SU-DHL-6 (cell line): ENCODE measurements around the gene CYP4F11.

Experiments used
- H2AFZ ChIP-seq: fragments of 200-600 bp; sonication (generic); 2 replicates; pipeline ENCODE4 v1.6.1; 2014; ENCODE audit warnings: low read depth, mild to moderate bottlenecking, moderate library complexity, mixed read lengths, antibody characterized with exemption, low read length; ENCODE audit not compliant: severe bottlenecking
- H3F3A ChIP-seq: fragments of 200-600 bp; shearing (Covaris generic); 2 replicates; pipeline ENCODE4 v1.6.0; 2016; ENCODE audit warnings: antibody characterized with exemption, mild to moderate bottlenecking; ENCODE audit not compliant: insufficient read depth
- H3K27ac ChIP-seq: fragments of 200-600 bp; sonication (generic); 2 replicates; pipeline ENCODE4 v1.5.1; 2016; ENCODE audit warnings: low read depth, mild to moderate bottlenecking, low read length, moderate library complexity, mixed read lengths
- H3K27me3 ChIP-seq: fragments of 200-600 bp; sonication (generic), shearing (Covaris generic); 2 replicates; pipeline ENCODE4 v1.6.0; 2014; ENCODE audit warnings: mild to moderate bottlenecking, low read length
- H3K36me3 ChIP-seq: fragments of 200-600 bp; sonication (generic); 2 replicates; pipeline ENCODE4 v1.6.1; 2014; ENCODE audit warnings: mild to moderate bottlenecking, low read length, mixed read lengths
- H3K4me2 ChIP-seq: fragments of 300-600, 200-600 bp; shearing (Covaris generic), sonication (generic); 2 replicates; pipeline ENCODE4 v1.6.0; 2014; ENCODE audit warnings: low read length, low read depth, mild to moderate bottlenecking; ENCODE audit not compliant: poor library complexity, severe bottlenecking
- H3K4me3 ChIP-seq: fragments of 200-600 bp; sonication (generic); 2 replicates; pipeline ENCODE4 v1.5.1; 2014; ENCODE audit warnings: antibody characterized with exemption, low read length, mild to moderate bottlenecking, mixed read lengths; ENCODE audit not compliant: insufficient read depth, poor library complexity, severe bottlenecking
- H3K79me2 ChIP-seq: fragments of 200-600 bp; sonication (generic); 2 replicates; pipeline ENCODE4 v1.6.1; 2014; ENCODE audit warnings: mild to moderate bottlenecking, low read length, moderate library complexity; ENCODE audit not compliant: insufficient read depth
- H3K9ac ChIP-seq: fragments of 200-600 bp; sonication (generic); 2 replicates; pipeline ENCODE4 v1.7.0; 2014; ENCODE audit warnings: mild to moderate bottlenecking, low read length
- H3K9me2 ChIP-seq: fragments of 200-600 bp; sonication (generic); replicated peaks from 2 replicates; pipeline ENCODE4 v1.6.1; 2014; ENCODE audit warnings: low read length; ENCODE audit not compliant: insufficient read depth
- H3K9me3 ChIP-seq: fragments of 200-600 bp; sonication (generic); 2 replicates; pipeline ENCODE4 v1.6.1; 2014; ENCODE audit warnings: low read length, mixed read lengths; ENCODE audit not compliant: insufficient read depth
- H4K20me1 ChIP-seq: fragments of 200-600 bp; sonication (generic); 2 replicates; pipeline ENCODE4 v1.6.1; 2014; ENCODE audit warnings: low read depth, mild to moderate bottlenecking, antibody characterized with exemption, low read length, moderate library complexity, mixed read lengths
- CTCF ChIP-seq: fragments of 200-600 bp; sonication (generic); IDR thresholded peaks from one replicate; pipeline ENCODE4 v1.5.1; 2017; ENCODE audit warnings: antibody characterized with exemption, mild to moderate bottlenecking, low read length, moderate library complexity; ENCODE audit not compliant: insufficient read depth, poor library complexity, severe bottlenecking
- EZH2phosphoT487 ChIP-seq: fragments of 200-600 bp; sonication (generic), shearing (Covaris generic); conservative IDR thresholded peaks from 2 replicates; pipeline ENCODE4 v1.6.1; 2018; ENCODE audit warnings: mild to moderate bottlenecking, antibody characterized with exemption, low read length, moderate library complexity, mixed read lengths

The CYP4F11 gene

GRCh38 chr19:15964231-15964630 lies 29.9 kb upstream of the CYP4F11 start:
- no peaks in the 10 kb centered on the region for H3K9me2 ChIP-seq
- H3K4me3 ChIP-seq = no peak overlapping the region
- no peaks in the 10 kb centered on the region for H4K20me1 ChIP-seq
- no peak overlapping the region for H3K9ac ChIP-seq
- no peaks in the 10 kb centered on the region for H3K79me2 ChIP-seq
- no peaks in the 10 kb centered on the region for H3K36me3 ChIP-seq
- H3F3A ChIP-seq = no peaks in the 10 kb centered on the region
- no peak overlapping the region for H3K4me2 ChIP-seq
- TF ChIP-seq EZH2phosphoT487 (no peak), CTCF (no peak)
- H3K27me3 ChIP-seq = no peaks in the 10 kb centered on the region
- H3K9me3 ChIP-seq = no peaks in the 10 kb centered on the region
- no peak overlapping the region for H3K27ac ChIP-seq
- H2AFZ ChIP-seq = no peak overlapping the region

GRCh38 chr19:15962319-15962718 lies 28.0 kb upstream of the CYP4F11 start:
- no peak overlapping the region for H3K27ac ChIP-seq
- H3F3A ChIP-seq = no peaks in the 10 kb centered on the region
- no peak overlapping the region for H2AFZ ChIP-seq
- H3K9me2 ChIP-seq = no peaks in the 10 kb centered on the region
- no peak overlapping the region for H3K9ac ChIP-seq
- TF ChIP-seq EZH2phosphoT487 = no peak
- no peak for TF ChIP-seq CTCF
- no peaks in the 10 kb centered on the region for H3K27me3 ChIP-seq
- H3K4me2 ChIP-seq = no peak overlapping the region
- H4K20me1 ChIP-seq = no peaks in the 10 kb centered on the region
- H3K9me3 ChIP-seq = no peaks in the 10 kb centered on the region
- H3K4me3 ChIP-seq = no peak overlapping the region
- no peaks in the 10 kb centered on the region for H3K79me2 ChIP-seq
- H3K36me3 ChIP-seq = no peaks in the 10 kb centered on the region

GRCh38 chr19:15954820-15955219 lies 20.5 kb upstream of the CYP4F11 start:
- no peak overlapping the region for H3K4me2 ChIP-seq
- H3K27me3 ChIP-seq = no peaks in the 10 kb centered on the region
- H2AFZ ChIP-seq = no peak overlapping the region
- no peaks in the 10 kb centered on the region for H3K9me3 ChIP-seq
- H4K20me1 ChIP-seq = no peaks in the 10 kb centered on the region
- TF ChIP-seq CTCF (no peak), EZH2phosphoT487 (no peak)
- H3K27ac ChIP-seq = no peak overlapping the region
- no peaks in the 10 kb centered on the region for H3K36me3 ChIP-seq
- H3K4me3 ChIP-seq = no peak overlapping the region
- H3K9me2 ChIP-seq = no peaks in the 10 kb centered on the region
- H3F3A ChIP-seq = no peaks in the 10 kb centered on the region
- no peaks in the 10 kb centered on the region for H3K79me2 ChIP-seq
- H3K9ac ChIP-seq = no peak overlapping the region
